Measurements from ENCODE around the gene NFASC.

The NFASC gene

GRCh38 chr1:205059660-205060059, 189.0 kb downstream of the NFASC start:
- no peak for TF ChIP-seq CTCF (IDR thresholded peaks at IDR 0.05; ENCODE audit: insufficient read depth, low read length, poor library complexity, severe bottlenecking)
- no peak for DNase-seq (ENCODE audit: extremely low read depth, insufficient read length)

GRCh38 chr1:205060746-205061145, 190.1 kb downstream of the NFASC start:
- DNase-seq (ENCODE audit: extremely low read depth, insufficient read length) = no peak
- no peak overlapping the region for H3K4me3 ChIP-seq (replicated peaks; ENCODE audit: low read depth, low read length)
- TF ChIP-seq CTCF (IDR thresholded peaks at IDR 0.05; ENCODE audit: insufficient read depth, low read length, poor library complexity, severe bottlenecking) = no peak
- no peaks in the 10 kb centered on the region for H3K27me3 ChIP-seq (replicated peaks; ENCODE audit: control insufficient read depth, insufficient read depth, low read length)
- H3K36me3 ChIP-seq (ENCODE audit: control insufficient read depth, insufficient read depth, low read length) = no peaks in the 10 kb centered on the region

More at GRCh38 chr1:205059660-205060059, 189.0 kb downstream of the NFASC start:
- Histone ChIP-seq H3K27me3 (replicated peaks; ENCODE audit: control insufficient read depth, insufficient read depth, low read length) (no peaks in the 10 kb centered on the region; the same call in 1 of the 2 replicates), H3K36me3 (ENCODE audit: control insufficient read depth, insufficient read depth, low read length) (no peaks in the 10 kb centered on the region), H3K4me3 (replicated peaks; ENCODE audit: low read depth, low read length) (no peak overlapping the region)

- H3K27me3 ChIP-seq (replicated peaks; ENCODE audit: control insufficient read depth, insufficient read depth, low read length) = no peaks in the 10 kb centered on the region
- no peak for TF ChIP-seq CTCF (IDR thresholded peaks at IDR 0.05; ENCODE audit: insufficient read depth, low read length, poor library complexity, severe bottlenecking)
- H3K36me3 ChIP-seq (ENCODE audit: control insufficient read depth, insufficient read depth, low read length) = no peaks in the 10 kb centered on the region
- no peak for DNase-seq (ENCODE audit: extremely low read depth, insufficient read length)
- no peak overlapping the region for H3K4me3 ChIP-seq (replicated peaks; ENCODE audit: low read depth, low read length)
Measured at GRCh38 chr1:205061227-205061626, 190.6 kb downstream of the NFASC start.

- Histone ChIP-seq H3K36me3 (ENCODE audit: control insufficient read depth, insufficient read depth, low read length) (no peaks in the 10 kb centered on the region), H3K27me3 (replicated peaks; ENCODE audit: control insufficient read depth, insufficient read depth, low read length) (no peaks in the 10 kb centered on the region), H3K4me3 (replicated peaks; ENCODE audit: low read depth, low read length) (peak overlapping the region; percentile 35)
- peak; percentile 29 for DNase-seq (ENCODE audit: extremely low read depth, insufficient read length)
- peak; percentile 94 for TF ChIP-seq CTCF (IDR thresholded peaks at IDR 0.05; ENCODE audit: insufficient read depth, low read length, poor library complexity, severe bottlenecking)
Measured at GRCh38 chr1:205061665-205062069, 191.0 kb downstream of the NFASC start.

GRCh38 chr1:205062319-205062718, 191.7 kb downstream of the NFASC start:
- no peak for DNase-seq (ENCODE audit: extremely low read depth, insufficient read length)

More at GRCh38 chr1:205062319-205062718, 191.7 kb downstream of the NFASC start:
- no peak overlapping the region for H3K4me3 ChIP-seq (replicated peaks; ENCODE audit: low read depth, low read length)
- no peaks in the 10 kb centered on the region; the same call in 1 of the 2 replicates for H3K27me3 ChIP-seq (replicated peaks; ENCODE audit: control insufficient read depth, insufficient read depth, low read length)
- TF ChIP-seq CTCF (IDR thresholded peaks at IDR 0.05; ENCODE audit: insufficient read depth, low read length, poor library complexity, severe bottlenecking) = no peak
- no peaks in the 10 kb centered on the region for H3K36me3 ChIP-seq (ENCODE audit: control insufficient read depth, insufficient read depth, low read length)
